Measurements from ENCODE around the gene MRGPRG.

DNA sequence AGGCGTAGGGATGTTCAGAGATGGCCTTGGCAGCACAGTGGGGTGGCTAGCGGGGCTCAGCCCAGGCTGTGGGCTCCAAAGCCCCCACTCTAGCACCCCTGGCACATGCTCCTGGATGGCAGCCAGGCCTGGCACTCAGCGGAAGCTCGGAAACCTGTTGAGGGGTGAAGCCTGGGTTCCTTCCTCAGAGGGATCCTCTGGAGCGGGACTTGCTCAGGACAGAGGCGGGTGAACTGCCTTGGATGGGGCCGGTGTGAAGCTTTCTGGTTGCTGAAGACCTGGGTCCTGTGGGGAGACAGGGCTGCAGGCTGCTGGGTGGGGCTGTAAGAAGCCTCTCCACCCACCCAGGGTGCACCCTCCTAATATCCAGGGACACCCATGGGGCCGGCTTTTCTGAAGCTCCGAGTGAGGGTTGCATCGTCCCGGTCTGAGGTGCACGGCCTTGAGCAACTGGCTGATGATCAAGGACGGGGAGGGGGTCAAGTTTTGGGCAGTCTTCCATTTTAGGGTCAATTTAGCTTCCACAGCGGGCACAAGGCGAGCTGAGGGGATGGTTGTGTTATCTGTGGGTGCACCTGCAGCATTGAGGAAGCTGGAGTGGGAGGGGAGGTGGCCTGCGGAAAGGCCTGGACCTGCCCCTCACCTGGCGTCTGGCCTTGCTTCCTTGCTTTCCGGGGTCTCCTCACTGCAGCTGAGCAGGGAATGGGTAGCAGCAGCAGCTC, 8.4 kb upstream of the MRGPRG start:
- no peak for TF ChIP-seq CTCF (IDR thresholded peaks at IDR 0.05; ENCODE audit: insufficient read depth, low read length, poor library complexity, severe bottlenecking)
- TF ChIP-seq EZH2phosphoT487 (conservative IDR thresholded peaks at IDR 0.05; ENCODE audit: low read length) = no peak

Measured in SU-DHL-6 (cell line).